ENCODE data around the gene MC2R. TPM values are rescaled to one million over a fixed set of nuclear protein-coding genes. Genes with fewer than 3 reads are reported as not detected.

Gene MC2R
- polyA plus RNA-seq, 3 donors: not detected

DNA sequence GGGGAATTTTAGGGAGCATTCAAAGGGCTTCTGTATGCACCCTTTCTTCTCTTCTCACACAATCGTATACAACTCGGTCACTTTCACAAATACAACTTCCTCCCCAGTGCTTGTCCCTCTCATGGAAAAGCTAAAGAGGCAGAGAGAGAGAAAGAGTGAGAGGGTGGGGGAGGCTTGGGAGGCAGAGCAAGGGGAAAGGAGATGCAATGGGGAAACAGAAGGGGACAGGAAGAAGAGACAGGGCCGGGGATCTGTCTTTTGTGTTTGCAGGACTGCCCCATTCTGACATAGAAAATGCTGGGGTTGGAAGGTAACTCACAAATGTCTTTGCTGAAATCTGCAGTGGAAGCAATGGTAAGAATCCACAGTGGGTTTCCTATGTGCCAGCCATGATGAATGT is 2.1 kb upstream of the MC2R start:
- Histone ChIP-seq H3K27ac (ENCODE audit: low read depth in 1 of 2, low read length in 2 of 2) (no peak overlapping the region), H3K36me3 (replicated peaks in 1 of 2; ENCODE audit: control insufficient read depth in 1 of 2, insufficient read depth in 2 of 2, low read length in 2 of 2) (no peaks in the 10 kb centered on the region), H2AFZ (ENCODE audit: insufficient read depth, low read depth, low read length, poor library complexity, severe bottlenecking) (no peak overlapping the region), H3K9ac (ENCODE audit: insufficient read depth, low read length, poor library complexity, severe bottlenecking) (no peak overlapping the region), H3K4me2 (replicated peaks; ENCODE audit: extremely low read depth, low read length, poor library complexity, severe bottlenecking) (no peak overlapping the region), H3K9me3 (replicated peaks in 1 of 2; ENCODE audit: control insufficient read depth in 1 of 2, insufficient read depth in 1 of 2, low read length in 2 of 2) (no peaks in the 10 kb centered on the region), H3K79me2 (ENCODE audit: insufficient read depth, low read length) (no peaks in the 10 kb centered on the region), H3K4me3 (replicated peaks in 1 of 3; ENCODE audit: low read depth in 2 of 3, low read length in 3 of 3) (no peak overlapping the region), H3K4me1 (ENCODE audit: control insufficient read depth in 1 of 2, insufficient read depth in 2 of 2, low read length in 2 of 2) (no peaks in the 10 kb centered on the region), H4K20me1 (ENCODE audit: insufficient read depth, low read length) (no peaks in the 10 kb centered on the region), H3K27me3 (ENCODE audit: control insufficient read depth in 2 of 2, insufficient read depth in 2 of 2, low read length in 2 of 2) (no peaks in the 10 kb centered on the region)
- intact Hi-C loops (cut with micrococcal nuclease): no loop called here
- Mint-ChIP-seq H3K9me3 (peaks cover 0 to 9% (median 2%) of the 10 kb centered on the region in 7 donors), H3K4me3 (no peak overlapping the region), H3K27ac (peak overlapping the region in 1 of 7 donors; percentile 9), H3K27me3 (ENCODE audit: low read depth in 3 of 3) (peaks cover 0 to 11% (median 0%) of the 10 kb centered on the region in 3 donors), H3K36me3 (no peaks in the 10 kb centered on the region), H3K4me1 (no peaks in the 10 kb centered on the region)
- DNase-seq: no peak
- WGBS (ENCODE audit: insufficient coverage): 63% methylated on average over 1 of the region's 3 CpGs
- TF ChIP-seq, protein P1, sequence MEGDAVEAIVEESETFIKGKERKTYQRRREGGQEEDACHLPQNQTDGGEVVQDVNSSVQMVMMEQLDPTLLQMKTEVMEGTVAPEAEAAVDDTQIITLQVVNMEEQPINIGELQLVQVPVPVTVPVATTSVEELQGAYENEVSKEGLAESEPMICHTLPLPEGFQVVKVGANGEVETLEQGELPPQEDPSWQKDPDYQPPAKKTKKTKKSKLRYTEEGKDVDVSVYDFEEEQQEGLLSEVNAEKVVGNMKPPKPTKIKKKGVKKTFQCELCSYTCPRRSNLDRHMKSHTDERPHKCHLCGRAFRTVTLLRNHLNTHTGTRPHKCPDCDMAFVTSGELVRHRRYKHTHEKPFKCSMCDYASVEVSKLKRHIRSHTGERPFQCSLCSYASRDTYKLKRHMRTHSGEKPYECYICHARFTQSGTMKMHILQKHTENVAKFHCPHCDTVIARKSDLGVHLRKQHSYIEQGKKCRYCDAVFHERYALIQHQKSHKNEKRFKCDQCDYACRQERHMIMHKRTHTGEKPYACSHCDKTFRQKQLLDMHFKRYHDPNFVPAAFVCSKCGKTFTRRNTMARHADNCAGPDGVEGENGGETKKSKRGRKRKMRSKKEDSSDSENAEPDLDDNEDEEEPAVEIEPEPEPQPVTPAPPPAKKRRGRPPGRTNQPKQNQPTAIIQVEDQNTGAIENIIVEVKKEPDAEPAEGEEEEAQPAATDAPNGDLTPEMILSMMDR (IDR thresholded peaks at IDR 0.05): no peak

DNA sequence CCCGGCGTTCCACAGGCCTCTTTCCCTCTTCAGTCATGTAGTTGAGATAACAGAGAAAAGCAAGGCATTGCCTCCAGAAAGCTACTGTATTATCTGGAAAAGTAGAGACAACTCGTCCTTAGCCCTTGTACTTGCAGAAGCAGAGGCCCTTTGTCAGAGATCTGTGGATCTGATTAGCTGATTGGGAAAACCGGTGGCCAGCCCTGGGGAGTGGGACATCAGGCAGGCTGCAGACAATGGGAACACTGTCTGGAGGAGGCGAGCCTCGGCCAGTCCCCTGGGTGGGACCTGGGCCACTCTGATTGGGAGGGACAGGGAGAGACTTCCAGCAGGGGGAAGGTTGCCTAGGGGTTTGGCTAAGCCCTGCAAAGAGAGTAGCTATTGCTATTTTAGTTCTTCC is 1.2 kb upstream of the MC2R start:
- H3K4me1 Mint-ChIP-seq: no peaks in the 10 kb centered on the region
- peaks cover 0 to 9% (median 2%) of the 10 kb centered on the region in 7 donors for H3K9me3 Mint-ChIP-seq
- H3K36me3 Mint-ChIP-seq: no peaks in the 10 kb centered on the region
- no peak overlapping the region for H3K4me3 ChIP-seq (replicated peaks in 1 of 3; ENCODE audit: low read depth in 2 of 3, low read length in 3 of 3)
- H3K9ac ChIP-seq (ENCODE audit: insufficient read depth, low read length, poor library complexity, severe bottlenecking): no peak overlapping the region
- H3K4me1 ChIP-seq (ENCODE audit: control insufficient read depth in 1 of 2, insufficient read depth in 2 of 2, low read length in 2 of 2): no peaks in the 10 kb centered on the region
- H3K36me3 ChIP-seq (replicated peaks in 1 of 2; ENCODE audit: control insufficient read depth in 1 of 2, insufficient read depth in 2 of 2, low read length in 2 of 2): no peaks in the 10 kb centered on the region
- no peak overlapping the region for H3K27ac Mint-ChIP-seq
- H3K9me3 ChIP-seq (replicated peaks in 1 of 2; ENCODE audit: control insufficient read depth in 1 of 2, insufficient read depth in 1 of 2, low read length in 2 of 2): no peaks in the 10 kb centered on the region
- no peak overlapping the region for H2AFZ ChIP-seq (ENCODE audit: insufficient read depth, low read depth, low read length, poor library complexity, severe bottlenecking)
- H3K27me3 Mint-ChIP-seq (ENCODE audit: low read depth in 3 of 3): peaks cover 0 to 11% (median 7%) of the 10 kb centered on the region in 3 donors
- H3K4me3 Mint-ChIP-seq: no peak overlapping the region
- intact Hi-C loops (cut with micrococcal nuclease): no loop called here
- no peak for DNase-seq
- H3K4me2 ChIP-seq (replicated peaks; ENCODE audit: extremely low read depth, low read length, poor library complexity, severe bottlenecking): no peak overlapping the region
- H4K20me1 ChIP-seq (ENCODE audit: insufficient read depth, low read length): no peaks in the 10 kb centered on the region
- no peaks in the 10 kb centered on the region for H3K79me2 ChIP-seq (ENCODE audit: insufficient read depth, low read length)
- TF ChIP-seq, protein P1 (IDR thresholded peaks at IDR 0.05): no peak
- H3K27me3 ChIP-seq (ENCODE audit: control insufficient read depth in 2 of 2, insufficient read depth in 2 of 2, low read length in 2 of 2): no peaks in the 10 kb centered on the region
- 81% methylated on average over 6 of the region's 6 CpGs for WGBS (ENCODE audit: insufficient coverage)
- H3K27ac ChIP-seq (ENCODE audit: low read depth in 1 of 2, low read length in 2 of 2): no peak overlapping the region
